Activated CD8-positive, alpha-beta T cell treated with anti-CD3 and anti-CD28 coated beads for 36 hours (primary cell): ENCODE measurements around the gene ALDH1B1. TPM values are rescaled to one million over a fixed set of nuclear protein-coding genes. Genes with fewer than 3 reads are reported as not detected.
A peak's percentile ranks its signal among the peaks of the same experiment; 100 is the strongest.

ENCODE experiments used
- ATAC-seq: fragments of 200-7000 bp; cut with Tn5 transposase; one replicate; pipeline ENCODE4 v1.10.0; 2021; ENCODE audit warnings: mild to moderate bottlenecking, moderate library complexity
- CTCF ChIA-PET: fragments of 350-600 bp; sonication (Branson Sonifier 250); formaldehyde crosslinking; loops from one replicate; lab custom pipeline; 2021; ENCODE audit warnings: antibody characterized with exemption; lab: Charles Lee
- POLR2A ChIA-PET: fragments of 350-600 bp; sonication (Branson Sonifier 250); formaldehyde crosslinking; loops from one replicate; lab custom pipeline; 2021; ENCODE audit warnings: antibody characterized with exemption; lab: Charles Lee
- DNase-seq: peaks from one replicate; pipeline ENCODE4 v3.0.0-alpha.2; 2020
- H3K27ac Mint-ChIP-seq: one replicate; pipeline ENCODE4 v1.8.0; 2021; ENCODE audit warnings: mild to moderate bottlenecking, mixed read lengths
- H3K27me3 Mint-ChIP-seq: one replicate; pipeline ENCODE4 v1.8.0; 2021; ENCODE audit warnings: mixed read lengths
- H3K36me3 Mint-ChIP-seq: one replicate; pipeline ENCODE4 v1.8.0; 2021; ENCODE audit warnings: low read depth, mixed read lengths
- H3K4me1 Mint-ChIP-seq: one replicate; pipeline ENCODE4 v1.8.0; 2021; ENCODE audit warnings: low read depth, mixed read lengths
- H3K4me3 Mint-ChIP-seq: one replicate; pipeline ENCODE4 v1.8.0; 2021; ENCODE audit warnings: mild to moderate bottlenecking, moderate library complexity, mixed read lengths
- H3K9me3 Mint-ChIP-seq: one replicate; pipeline ENCODE4 v1.8.0; 2021; ENCODE audit warnings: mixed read lengths
- CTCF ChIP-seq: fragments of 200-600 bp; IDR thresholded peaks from one replicate; pipeline ENCODE4 v1.8.0; 2022; ENCODE audit warnings: antibody characterized with exemption, mild to moderate bottlenecking
- intact Hi-C: fragments of 100-400 bp; cut with micrococcal nuclease; formaldehyde crosslinking; loops from one replicate; pipeline ENCODE4 v1.10.0; 2022
- total RNA-seq, 2 experiments: library from RNA; stranded (reverse); gene quantifications; one replicate each; pipeline ENCODE4 v1.2.3, GENCODE V29; 2021

Gene ALDH1B1
- total RNA-seq, 2 experiments from 2014 or later = 23.9 to 26.5 TPM

- H3K4me1 Mint-ChIP-seq = no peaks in the 10 kb centered on the region
- CTCF ChIA-PET = interaction anchor here (1.6 kb wide), 1 partner anchor 22 kb away, joined by 4 read pairs; no protein-coding TSS in a partner anchor
Measured at GRCh38 chr9:38415856-38416255, 23.4 kb downstream of the ALDH1B1 start.

GRCh38 chr9:38416461-38416860 lies 24.0 kb downstream of the ALDH1B1 start:
- no peaks in the 10 kb centered on the region for H3K4me1 Mint-ChIP-seq
- TF ChIP-seq CTCF = no peak
- no peaks in the 10 kb centered on the region for H3K36me3 Mint-ChIP-seq
- H3K27ac Mint-ChIP-seq = no peak overlapping the region
- no peaks in the 10 kb centered on the region for H3K9me3 Mint-ChIP-seq
- CTCF ChIA-PET = interaction anchor here (0.7 to 2.8 kb wide), 8 partner anchors 13 to 503 kb away, joined by 3 to 18 read pairs (median 4); partner anchors contain the start of gene ALDH1B1
- POLR2A ChIA-PET = no interaction called here
- H3K27me3 Mint-ChIP-seq = peaks cover 6% of the 10 kb centered on the region
- H3K4me3 Mint-ChIP-seq = no peak overlapping the region
- ATAC-seq (no peak), DNase-seq (no peak)
- intact Hi-C loops = no loop called here

More at GRCh38 chr9:38415856-38416255, 23.4 kb downstream of the ALDH1B1 start:
- no peak for TF ChIP-seq CTCF
- no peak overlapping the region for H3K27ac Mint-ChIP-seq
- no peaks in the 10 kb centered on the region for H3K9me3 Mint-ChIP-seq
- no peaks in the 10 kb centered on the region for H3K36me3 Mint-ChIP-seq
- H3K27me3 Mint-ChIP-seq = peaks cover 3% of the 10 kb centered on the region
- POLR2A ChIA-PET = no interaction called here
- ATAC-seq (no peak), DNase-seq (no peak)
- intact Hi-C loops = no loop called here
- no peak overlapping the region for H3K4me3 Mint-ChIP-seq

DNA sequence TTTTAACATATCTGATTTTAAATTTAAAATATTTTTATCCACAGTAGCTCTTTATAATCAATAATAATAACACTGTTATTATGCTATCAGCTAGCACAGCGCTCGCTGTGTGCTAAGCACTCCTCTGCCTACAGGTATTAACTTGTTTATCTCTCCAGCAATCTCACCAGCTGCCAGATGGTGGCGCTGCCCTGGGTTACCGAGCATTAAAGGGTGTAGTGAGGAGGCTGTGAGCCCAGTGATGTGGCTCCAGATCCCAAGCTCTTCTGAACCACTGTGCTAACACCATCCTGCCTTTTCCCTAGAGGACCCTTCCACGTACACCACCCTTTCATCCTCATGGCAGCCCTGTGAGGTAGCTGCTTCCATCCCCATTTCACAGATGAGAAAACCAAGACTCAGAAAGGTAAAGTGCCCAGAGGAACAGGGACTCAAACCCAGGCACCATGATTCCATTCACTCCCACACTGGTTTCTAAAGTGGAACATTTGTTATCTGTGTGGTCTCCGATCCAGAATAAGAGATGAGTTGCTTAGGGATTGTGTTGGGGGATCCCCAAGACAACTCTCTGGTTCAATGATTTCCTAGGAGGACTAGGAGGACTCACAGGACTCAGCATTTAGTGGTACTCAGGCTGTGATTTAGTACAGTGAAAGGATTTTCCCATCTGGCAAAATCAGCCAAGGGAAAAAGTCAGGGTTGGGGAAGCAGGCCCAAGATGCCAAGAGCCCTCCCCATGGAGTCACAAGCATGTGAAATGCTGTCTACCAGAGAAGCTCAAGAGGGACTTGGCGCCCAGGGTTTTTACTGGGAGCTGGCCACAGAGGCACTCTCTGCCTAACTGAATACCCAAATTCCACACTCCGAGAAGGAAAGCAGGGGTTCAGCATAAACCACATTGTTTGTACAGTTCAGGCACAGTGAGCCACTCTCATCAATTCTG lies 24.8 kb downstream of the ALDH1B1 start:
- no peaks in the 10 kb centered on the region for H3K9me3 Mint-ChIP-seq
- CTCF ChIA-PET = interaction anchor here (0.7 to 2.8 kb wide), 9 partner anchors 12 to 503 kb away, joined by 3 to 18 read pairs (median 3); partner anchors contain the start of gene ALDH1B1
- DNase-seq (peak; percentile 75), ATAC-seq (peak; percentile 61)
- H3K27ac Mint-ChIP-seq = no peak overlapping the region
- no peak overlapping the region for H3K4me3 Mint-ChIP-seq
- POLR2A ChIA-PET = no interaction called here
- H3K36me3 Mint-ChIP-seq = no peaks in the 10 kb centered on the region
- H3K4me1 Mint-ChIP-seq = no peaks in the 10 kb centered on the region
- peaks cover 13% of the 10 kb centered on the region for H3K27me3 Mint-ChIP-seq
- TF ChIP-seq CTCF = peak; percentile 75
- intact Hi-C loops = no loop called here

GRCh38 chr9:38418366-38418765 lies 25.9 kb downstream of the ALDH1B1 start:
- Mint-ChIP-seq H3K36me3 (no peaks in the 10 kb centered on the region), H3K9me3 (no peaks in the 10 kb centered on the region), H3K27ac (no peak overlapping the region), H3K4me1 (no peaks in the 10 kb centered on the region), H3K4me3 (no peak overlapping the region), H3K27me3 (peaks cover 21% of the 10 kb centered on the region)
- intact Hi-C loops = no loop called here
- ChIA-PET POLR2A (interaction anchor here (0.7 kb wide), 1 partner anchor 49 kb away, joined by 3 read pairs; no protein-coding TSS in a partner anchor), CTCF (interaction anchor here (1.4 to 2.8 kb wide), 3 partner anchors 11 to 17 kb away, joined by 3 to 18 read pairs (median 13); no protein-coding TSS in a partner anchor)
- DNase-seq (no peak), ATAC-seq (no peak)
- TF ChIP-seq CTCF = no peak

GRCh38 chr9:38419181-38419580 lies 26.7 kb downstream of the ALDH1B1 start:
- TF ChIP-seq CTCF = no peak
- Mint-ChIP-seq H3K9me3 (no peaks in the 10 kb centered on the region), H3K27ac (no peak overlapping the region), H3K36me3 (no peaks in the 10 kb centered on the region), H3K4me3 (no peak overlapping the region), H3K27me3 (peaks cover 24% of the 10 kb centered on the region), H3K4me1 (no peaks in the 10 kb centered on the region)
- intact Hi-C loops = no loop called here
- no peak for DNase-seq
- no peak for ATAC-seq
- CTCF ChIA-PET = interaction anchor here (1.0 to 2.8 kb wide), 2 partner anchors 13 to 14 kb away, joined by 3 to 18 read pairs; no protein-coding TSS in a partner anchor
- POLR2A ChIA-PET = no interaction called here
